SK-N-SH treated with all-trans-retinoic acid at 6 μM for 48 hours (cell line): Measurements from ENCODE around the gene TADA3.

Source experiments
- ATAC-seq: fragments of 200-7000 bp; cut with Tn5 transposase; 3 replicates; pipeline ENCODE4 v1.9.1; 2020; ENCODE audit warnings: mild to moderate bottlenecking, moderate library complexity
- ARNTL ChIP-seq: fragments of 450-650 bp; formaldehyde crosslinking; IDR thresholded peaks from 2 replicates; pipeline ENCODE4 v1.5.0; 2020; ENCODE audit warnings: low read depth, mild to moderate bottlenecking, moderate library complexity, borderline replicate concordance
- CSDC2 ChIP-seq: fragments of 250-450 bp; sonication (Bioruptor Pico); IDR thresholded peaks from 2 replicates; pipeline ENCODE4 v1.5.0; 2020; ENCODE audit warnings: mild to moderate bottlenecking, moderate library complexity
- ESRRG ChIP-seq: fragments of 250-450 bp; sonication (Bioruptor Pico); IDR thresholded peaks from 2 replicates; pipeline ENCODE4 v1.6.1; 2021; ENCODE audit warnings: mild to moderate bottlenecking
- GLIS3 ChIP-seq: fragments of 250-450 bp; sonication (Bioruptor Pico); IDR thresholded peaks from 2 replicates; pipeline ENCODE4 v1.5.0; 2020; ENCODE audit warnings: mild to moderate bottlenecking, moderate library complexity
- ISL1 ChIP-seq: fragments of 250-450 bp; sonication (Bioruptor Pico); IDR thresholded peaks from 2 replicates; pipeline ENCODE4 v2.1.2; 2022; ENCODE audit warnings: mild to moderate bottlenecking, moderate library complexity
- OSR1 ChIP-seq: fragments of 250-450 bp; sonication (Bioruptor Pico); IDR thresholded peaks from 2 replicates; pipeline ENCODE4 v1.8.0; 2022; ENCODE audit warnings: moderate library complexity, mild to moderate bottlenecking, inconsistent platforms
- POU6F1 ChIP-seq: fragments of 250-450 bp; sonication (Bioruptor Pico); IDR thresholded peaks from 2 replicates; pipeline ENCODE4 v1.8.0; 2021; ENCODE audit warnings: low read depth, mild to moderate bottlenecking, moderate library complexity, borderline replicate concordance
- PPARA ChIP-seq: fragments of 250-450 bp; sonication (Bioruptor Pico); IDR thresholded peaks from 2 replicates; pipeline ENCODE4 v1.5.0; 2020; ENCODE audit warnings: mild to moderate bottlenecking, borderline replicate concordance
- RARB ChIP-seq: fragments of 250-450 bp; sonication (Bioruptor Pico); IDR thresholded peaks from 2 replicates; pipeline ENCODE4 v1.8.0; 2021; ENCODE audit warnings: mild to moderate bottlenecking, moderate library complexity
- SNAI2 ChIP-seq: fragments of 250-450 bp; sonication (Bioruptor Pico); IDR thresholded peaks from 2 replicates; pipeline ENCODE4 v1.5.0; 2020; ENCODE audit warnings: mild to moderate bottlenecking, moderate library complexity
- TCF4 ChIP-seq: fragments of 250-450 bp; sonication (Bioruptor Pico); IDR thresholded peaks from 2 replicates; pipeline ENCODE4 v1.8.0; 2021; ENCODE audit warnings: mild to moderate bottlenecking, moderate library complexity, borderline replicate concordance
- ZC3H10 ChIP-seq: fragments of 250-450 bp; sonication (Bioruptor Pico); IDR thresholded peaks from 2 replicates; pipeline ENCODE4 v1.5.1; 2021; ENCODE audit warnings: mild to moderate bottlenecking, moderate library complexity
- ZFP3 ChIP-seq: fragments of 250-450 bp; sonication (Bioruptor Pico); IDR thresholded peaks from 2 replicates; pipeline ENCODE4 v1.5.0; 2020; ENCODE audit warnings: mild to moderate bottlenecking, moderate library complexity
- ZFP30 ChIP-seq: fragments of 450-650 bp; formaldehyde crosslinking; IDR thresholded peaks from 2 replicates; pipeline ENCODE4 v1.5.0; 2022; ENCODE audit warnings: mild to moderate bottlenecking, moderate library complexity
- ZNF565 ChIP-seq: fragments of 450-650 bp; formaldehyde crosslinking; conservative IDR thresholded peaks from 2 replicates; pipeline ENCODE4 v1.5.0; 2020; ENCODE audit warnings: low read depth, mild to moderate bottlenecking, moderate library complexity
- ZNF8 ChIP-seq: fragments of 450-650 bp; formaldehyde crosslinking; IDR thresholded peaks from 2 replicates; pipeline ENCODE4 v1.5.0; 2020; ENCODE audit warnings: mild to moderate bottlenecking, moderate library complexity
- TF ChIP-seq, protein P1 (sequence below): fragments of 250-450 bp; sonication (Bioruptor Pico); IDR thresholded peaks from 2 replicates; pipeline ENCODE4 v1.5.1; 2020; ENCODE audit warnings: low read depth, mild to moderate bottlenecking, moderate library complexity
- TF ChIP-seq, protein P2 (sequence below): fragments of 250-450 bp; sonication (Bioruptor Pico); IDR thresholded peaks from 2 replicates; pipeline ENCODE4 v1.5.0; 2020; ENCODE audit warnings: mild to moderate bottlenecking, moderate library complexity
- TF ChIP-seq, protein P3 (sequence below): fragments of 250-450 bp; sonication (Bioruptor Pico); IDR thresholded peaks from 2 replicates; pipeline ENCODE4 v1.5.1; 2021; ENCODE audit warnings: mild to moderate bottlenecking, moderate library complexity

Gene TADA3

DNA sequence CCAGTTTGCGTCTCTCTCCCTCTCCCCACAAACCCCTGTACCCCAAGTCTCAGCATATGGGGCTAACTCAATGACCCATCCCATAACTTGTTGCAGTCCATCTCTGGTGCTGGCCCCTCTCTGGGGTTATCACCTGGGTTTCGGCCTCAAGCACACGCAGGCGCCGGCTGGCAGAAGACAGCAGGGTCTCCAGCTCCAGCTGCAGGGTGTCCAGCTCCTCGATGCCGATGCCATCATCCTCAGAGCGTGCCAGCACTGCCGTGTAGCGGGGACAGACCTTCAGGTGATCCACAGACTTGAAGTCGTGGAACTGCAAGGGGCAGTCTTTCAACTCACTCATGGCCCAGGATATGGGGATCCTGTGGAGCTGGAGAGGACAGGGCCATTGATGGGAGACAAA is 1.1 kb downstream of the TADA3 start:
- TF ChIP-seq SNAI2 (CRISPR knock-in tag) (no peak), ZNF8 (no peak), ZNF565 (no peak), GLIS3 (CRISPR knock-in tag) (no peak), PPARA (CRISPR knock-in tag) (no peak), ARNTL (CRISPR knock-in tag) (no peak), ZFP30 (no peak), TCF4 (CRISPR knock-in tag) (no peak), ISL1 (CRISPR knock-in tag) (no peak), ZC3H10 (CRISPR knock-in tag) (no peak), ESRRG (CRISPR knock-in tag) (no peak), ZFP3 (CRISPR knock-in tag) (no peak), RARB (CRISPR knock-in tag) (no peak), CSDC2 (CRISPR knock-in tag) (no peak)
- TF ChIP-seq, protein P1, sequence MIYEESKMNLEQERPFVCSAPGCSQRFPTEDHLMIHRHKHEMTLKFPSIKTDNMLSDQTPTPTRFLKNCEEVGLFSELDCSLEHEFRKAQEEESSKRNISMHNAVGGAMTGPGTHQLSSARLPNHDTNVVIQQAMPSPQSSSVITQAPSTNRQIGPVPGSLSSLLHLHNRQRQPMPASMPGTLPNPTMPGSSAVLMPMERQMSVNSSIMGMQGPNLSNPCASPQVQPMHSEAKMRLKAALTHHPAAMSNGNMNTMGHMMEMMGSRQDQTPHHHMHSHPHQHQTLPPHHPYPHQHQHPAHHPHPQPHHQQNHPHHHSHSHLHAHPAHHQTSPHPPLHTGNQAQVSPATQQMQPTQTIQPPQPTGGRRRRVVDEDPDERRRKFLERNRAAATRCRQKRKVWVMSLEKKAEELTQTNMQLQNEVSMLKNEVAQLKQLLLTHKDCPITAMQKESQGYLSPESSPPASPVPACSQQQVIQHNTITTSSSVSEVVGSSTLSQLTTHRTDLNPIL (CRISPR knock-in tag), result no peak
- TF ChIP-seq, protein P2, sequence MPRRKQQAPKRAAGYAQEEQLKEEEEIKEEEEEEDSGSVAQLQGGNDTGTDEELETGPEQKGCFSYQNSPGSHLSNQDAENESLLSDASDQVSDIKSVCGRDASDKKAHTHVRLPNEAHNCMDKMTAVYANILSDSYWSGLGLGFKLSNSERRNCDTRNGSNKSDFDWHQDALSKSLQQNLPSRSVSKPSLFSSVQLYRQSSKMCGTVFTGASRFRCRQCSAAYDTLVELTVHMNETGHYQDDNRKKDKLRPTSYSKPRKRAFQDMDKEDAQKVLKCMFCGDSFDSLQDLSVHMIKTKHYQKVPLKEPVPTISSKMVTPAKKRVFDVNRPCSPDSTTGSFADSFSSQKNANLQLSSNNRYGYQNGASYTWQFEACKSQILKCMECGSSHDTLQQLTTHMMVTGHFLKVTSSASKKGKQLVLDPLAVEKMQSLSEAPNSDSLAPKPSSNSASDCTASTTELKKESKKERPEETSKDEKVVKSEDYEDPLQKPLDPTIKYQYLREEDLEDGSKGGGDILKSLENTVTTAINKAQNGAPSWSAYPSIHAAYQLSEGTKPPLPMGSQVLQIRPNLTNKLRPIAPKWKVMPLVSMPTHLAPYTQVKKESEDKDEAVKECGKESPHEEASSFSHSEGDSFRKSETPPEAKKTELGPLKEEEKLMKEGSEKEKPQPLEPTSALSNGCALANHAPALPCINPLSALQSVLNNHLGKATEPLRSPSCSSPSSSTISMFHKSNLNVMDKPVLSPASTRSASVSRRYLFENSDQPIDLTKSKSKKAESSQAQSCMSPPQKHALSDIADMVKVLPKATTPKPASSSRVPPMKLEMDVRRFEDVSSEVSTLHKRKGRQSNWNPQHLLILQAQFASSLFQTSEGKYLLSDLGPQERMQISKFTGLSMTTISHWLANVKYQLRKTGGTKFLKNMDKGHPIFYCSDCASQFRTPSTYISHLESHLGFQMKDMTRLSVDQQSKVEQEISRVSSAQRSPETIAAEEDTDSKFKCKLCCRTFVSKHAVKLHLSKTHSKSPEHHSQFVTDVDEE, result no peak
- TF ChIP-seq, protein P3, sequence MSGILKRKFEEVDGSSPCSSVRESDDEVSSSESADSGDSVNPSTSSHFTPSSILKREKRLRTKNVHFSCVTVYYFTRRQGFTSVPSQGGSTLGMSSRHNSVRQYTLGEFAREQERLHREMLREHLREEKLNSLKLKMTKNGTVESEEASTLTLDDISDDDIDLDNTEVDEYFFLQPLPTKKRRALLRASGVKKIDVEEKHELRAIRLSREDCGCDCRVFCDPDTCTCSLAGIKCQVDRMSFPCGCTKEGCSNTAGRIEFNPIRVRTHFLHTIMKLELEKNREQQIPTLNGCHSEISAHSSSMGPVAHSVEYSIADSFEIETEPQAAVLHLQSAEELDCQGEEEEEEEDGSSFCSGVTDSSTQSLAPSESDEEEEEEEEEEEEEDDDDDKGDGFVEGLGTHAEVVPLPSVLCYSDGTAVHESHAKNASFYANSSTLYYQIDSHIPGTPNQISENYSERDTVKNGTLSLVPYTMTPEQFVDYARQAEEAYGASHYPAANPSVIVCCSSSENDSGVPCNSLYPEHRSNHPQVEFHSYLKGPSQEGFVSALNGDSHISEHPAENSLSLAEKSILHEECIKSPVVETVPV (CRISPR knock-in tag), result no peak
- TF ChIP-seq, all 23 proteins: peak for 0
- no peak for ATAC-seq

DNA sequence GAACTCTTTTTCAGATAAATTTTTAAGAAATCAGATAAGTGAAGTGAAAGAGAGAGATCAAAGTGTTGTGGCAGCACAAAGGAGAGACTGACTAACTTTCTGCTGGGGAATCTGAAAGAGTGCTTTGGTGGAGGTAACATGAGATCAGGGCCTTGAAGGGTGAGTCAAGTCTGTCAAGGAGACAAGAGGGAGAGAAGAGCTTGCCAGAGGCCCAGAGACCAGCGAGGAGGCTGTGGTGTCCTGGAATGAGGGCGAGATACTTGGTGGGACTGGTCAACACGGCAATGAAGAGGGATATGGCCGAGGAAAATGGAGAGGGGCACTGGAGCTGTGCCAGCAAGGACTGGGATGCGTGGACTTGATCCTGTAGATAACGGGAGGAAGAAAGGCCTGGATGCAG is 4.6 kb downstream of the TADA3 start:
- no peak for TF ChIP-seq RARB (CRISPR knock-in tag)
- TF ChIP-seq, protein P3 (CRISPR knock-in tag), result no peak
- no peak for TF ChIP-seq POU6F1 (CRISPR knock-in tag)
- TF ChIP-seq, protein P2, result no peak
- no peak for TF ChIP-seq OSR1
- TF ChIP-seq ZNF565, result no peak

More for the DNA sequence above, 4.6 kb downstream of the TADA3 start:
- ATAC-seq, result no peak
